IMR-90 (cell line): ENCODE measurements around the gene DICER1. TPM values are rescaled to one million over a fixed set of nuclear protein-coding genes. Genes with fewer than 3 reads are reported as not detected.

Experiments used
- ATAC-seq: fragments of 200-7000 bp; cut with Tn5 transposase; 2 replicates; pipeline ENCODE4 v1.9.1; 2020; ENCODE audit warnings: low read depth, mild to moderate bottlenecking, moderate library complexity
- BruUV-seq: library from RNA; stranded (reverse); fragments of 400-500 nt; replicated peaks from 2 replicates; lab custom pipeline; 2021; lab: Mats Ljungman, UMichigan
- CTCF ChIA-PET: fragments of 300-600 bp; formaldehyde crosslinking; extraction: SDS; loops from one replicate; lab custom pipeline; 2021; ENCODE audit warnings: antibody characterized with exemption; lab: Yijun Ruan, JAX
- POLR2A ChIA-PET: fragments of 300-600 bp; sonication (Branson Sonifier 250); formaldehyde crosslinking; loops from one replicate; lab custom pipeline; 2022; ENCODE audit warnings: antibody characterized with exemption; ENCODE audit not compliant: unreplicated experiment; lab: Charles Lee
- DNase-seq: peaks from one replicate; pipeline ENCODE4 v3.0.0; 2013
- H2AFZ ChIP-seq: replicated peaks from 2 replicates; pipeline ENCODE3; 2013; ENCODE audit warnings: low read length, mild to moderate bottlenecking; ENCODE audit not compliant: poor library complexity
- H2AK5ac ChIP-seq: 2 replicates; pipeline ENCODE4 v1.6.1; 2013; ENCODE audit warnings: low read depth, low read length, inconsistent platforms
- H2AK9ac ChIP-seq: replicated peaks from 2 replicates; pipeline ENCODE3; 2013; ENCODE audit warnings: mild to moderate bottlenecking, low read depth, low read length, moderate library complexity; ENCODE audit not compliant: poor library complexity
- H2BK120ac ChIP-seq: 2 replicates; pipeline ENCODE4 v1.6.1; 2013; ENCODE audit warnings: low read depth, low read length, inconsistent platforms
- H2BK15ac ChIP-seq: 3 replicates; pipeline ENCODE4 v1.6.1; 2013; ENCODE audit warnings: low read depth, low read length, inconsistent platforms
- H2BK20ac ChIP-seq: 2 replicates; pipeline ENCODE4 v1.6.1; 2013; ENCODE audit warnings: low read depth, mild to moderate bottlenecking, inconsistent platforms, low read length, moderate library complexity
- H2BK5ac ChIP-seq: 2 replicates; pipeline ENCODE4 v1.6.1; 2013; ENCODE audit warnings: mild to moderate bottlenecking, low read depth, low read length, inconsistent platforms; ENCODE audit not compliant: poor library complexity, severe bottlenecking
- H3K14ac ChIP-seq: replicated peaks from 2 replicates; pipeline ENCODE4 v1.6.1; 2013; ENCODE audit warnings: low read depth, low read length, inconsistent platforms
- H3K18ac ChIP-seq: 2 replicates; pipeline ENCODE4 v1.6.1; 2013; ENCODE audit warnings: low read depth, low read length, control low read depth
- H3K23ac ChIP-seq: 2 replicates; pipeline ENCODE4 v1.6.1; 2013; ENCODE audit warnings: low read depth, low read length, inconsistent platforms
- H3K27ac ChIP-seq: 2 replicates; pipeline ENCODE4 v1.5.1; 2013; ENCODE audit warnings: mild to moderate bottlenecking, control low read depth, low read length; ENCODE audit not compliant: insufficient read depth
- H3K27me3 ChIP-seq: 2 replicates; pipeline ENCODE4 v1.6.1; 2013; ENCODE audit warnings: low read length; ENCODE audit not compliant: control insufficient read depth, insufficient read depth
- H3K36me3 ChIP-seq: 2 replicates; pipeline ENCODE4 v1.6.1; 2013; ENCODE audit warnings: low read length, mixed read lengths; ENCODE audit not compliant: control insufficient read depth, insufficient read depth
- H3K4ac ChIP-seq: 2 replicates; pipeline ENCODE4 v1.6.1; 2013; ENCODE audit warnings: low read depth, low read length, inconsistent platforms
- H3K4me1 ChIP-seq: 2 replicates; pipeline ENCODE4 v1.6.1; 2013; ENCODE audit warnings: low read length, mixed read lengths; ENCODE audit not compliant: control insufficient read depth, insufficient read depth
- H3K4me2 ChIP-seq: 2 replicates; pipeline ENCODE4 v1.6.1; 2013; ENCODE audit warnings: low read depth, mild to moderate bottlenecking, control low read depth, low read length, moderate library complexity
- H3K4me3 ChIP-seq: 2 replicates; pipeline ENCODE4 v1.5.1; 2013; ENCODE audit warnings: low read depth, mild to moderate bottlenecking, control low read depth, low read length, moderate library complexity; ENCODE audit not compliant: insufficient read depth
- H3K56ac ChIP-seq: 2 replicates; pipeline ENCODE4 v1.6.1; 2013; ENCODE audit warnings: low read length, inconsistent platforms; ENCODE audit not compliant: insufficient read depth; ENCODE audit errors: extremely low read depth
- H3K79me1 ChIP-seq, 2 experiments: 2 replicates each; pipeline ENCODE4 v1.6.1; 2013; ENCODE audit warnings: low read length in 2 of 2, inconsistent platforms in 1 of 2, low read depth in 1 of 2
- H3K9ac ChIP-seq: 2 replicates; pipeline ENCODE4 v1.6.1; 2013; ENCODE audit warnings: low read depth, low read length, control low read depth
- H3K9me1 ChIP-seq: 2 replicates; pipeline ENCODE4 v1.6.1; 2013; ENCODE audit warnings: low read length, inconsistent platforms; ENCODE audit not compliant: insufficient read depth
- H3K9me3 ChIP-seq: 2 replicates; pipeline ENCODE4 v1.6.1; 2013; ENCODE audit warnings: low read length; ENCODE audit not compliant: control insufficient read depth, insufficient read depth
- H4K20me1 ChIP-seq: 2 replicates; pipeline ENCODE4 v1.6.1; 2013; ENCODE audit warnings: low read length, inconsistent platforms; ENCODE audit not compliant: insufficient read depth
- H4K5ac ChIP-seq: 2 replicates; pipeline ENCODE4 v1.6.1; 2013; ENCODE audit warnings: mild to moderate bottlenecking, low read depth, low read length, control low read depth
- H4K8ac ChIP-seq, 2 experiments: 2 replicates each; pipeline ENCODE4 v1.6.1; 2013; ENCODE audit warnings: low read depth in 2 of 2, low read length in 2 of 2, control low read depth in 1 of 2, inconsistent platforms in 1 of 2
- H4K91ac ChIP-seq: 2 replicates; pipeline ENCODE4 v1.6.1; 2013; ENCODE audit warnings: low read depth, low read length, inconsistent platforms; ENCODE audit not compliant: insufficient read depth
- BHLHE40 ChIP-seq: fragments of 150-350 bp; IDR thresholded peaks from 2 replicates; pipeline ENCODE4 v1.6.1; 2016; ENCODE audit warnings: mild to moderate bottlenecking, low read depth, low read length
- CEBPB ChIP-seq: IDR thresholded peaks from 2 replicates; pipeline ENCODE4 v1.6.1; 2012; ENCODE audit warnings: low read depth, low read length, improper control_type of control experiment
- FOS ChIP-seq: fragments of 150-350 bp; IDR thresholded peaks from 2 replicates; pipeline ENCODE4 v1.6.1; 2016; ENCODE audit warnings: low read depth, low read length
- MAFK ChIP-seq: IDR thresholded peaks from 2 replicates; pipeline ENCODE4 v1.6.1; 2012; ENCODE audit warnings: low read depth, low read length, improper control_type of control experiment
- MAZ ChIP-seq: IDR thresholded peaks from 2 replicates; pipeline ENCODE4 v1.6.1; 2012; ENCODE audit warnings: low read depth, mild to moderate bottlenecking, low read length, improper control_type of control experiment, moderate library complexity, borderline replicate concordance
- NFE2L2 ChIP-seq: fragments of 150-350 bp; IDR thresholded peaks from 2 replicates; pipeline ENCODE4 v1.6.1; 2016; ENCODE audit warnings: low read depth, mild to moderate bottlenecking, low read length
- RAD21 ChIP-seq: IDR thresholded peaks from 2 replicates; pipeline ENCODE4 v1.6.1; 2012; ENCODE audit warnings: low read length, improper control_type of control experiment
- RFX5 ChIP-seq: IDR thresholded peaks from 2 replicates; pipeline ENCODE4 v1.8.0; 2012; ENCODE audit warnings: low read depth, mild to moderate bottlenecking, low read length, moderate library complexity
- SMC3 ChIP-seq: fragments of 150-350 bp; IDR thresholded peaks from 2 replicates; pipeline ENCODE4 v1.6.1; 2016; ENCODE audit warnings: low read depth, mild to moderate bottlenecking, antibody characterized with exemption, low read length, moderate library complexity
- WGBS, 2 experiments: methylation state at CpG; one replicate each; pipeline versions ENCODE4 v1.1.5 to v1.1.7; 2013; ENCODE audit warnings: missing lambda C conversion rate in 2 of 2; ENCODE audit not compliant: insufficient read length in 1 of 2; ENCODE audit errors: extremely low coverage in 2 of 2; 5-methylcytosine and 5-hydroxymethylcytosine counted together
- dilution Hi-C: fragments of 300-500 bp; cut with HindIII; formaldehyde crosslinking; loops from one replicate; pipeline ENCODE4 v1.14.3; 2018; ENCODE audit warnings: low sequenced_read_pairs; ENCODE audit not compliant: unreplicated experiment
- in situ Hi-C: fragments of 300-500 bp; cut with MboI; formaldehyde crosslinking; loops from 3 replicates; pipeline ENCODE4 v1.14.3; 2019; ENCODE audit warnings: low sequenced_read_pairs, inconsistent platforms, mixed read lengths
- intact Hi-C: fragments of 100-400 bp; cut with micrococcal nuclease; formaldehyde crosslinking; loops from 2 replicates; pipeline ENCODE4 v1.10.0; 2022
- polyA plus RNA-seq, 3 experiments: library from polyadenylated mRNA; depleted of rRNA; stranded (reverse); fragments of >200 nt; gene quantifications; 2 replicates each; pipeline ENCODE4 v1.2.3, GENCODE V29; 2012; ENCODE audit warnings: low replicate concordance in 1 of 3
- total RNA-seq: library from RNA; depleted of rRNA; stranded (reverse); fragments of >200 nt; gene quantifications from 2 replicates; pipeline ENCODE4 v1.2.3, GENCODE V29; 2012
- TF ChIP-seq, protein P1 (sequence below): conservative IDR thresholded peaks from 2 replicates; pipeline ENCODE4 v1.5.1; 2012; ENCODE audit warnings: mild to moderate bottlenecking, low read depth, low read length, improper control_type of control experiment
- TF ChIP-seq, protein P2 (sequence below): fragments of 150-350 bp; IDR thresholded peaks from 2 replicates; pipeline ENCODE4 v1.6.1; 2016; ENCODE audit warnings: low read depth, mild to moderate bottlenecking, low read length, moderate library complexity, borderline replicate concordance

The DICER1 gene
- total and polyA plus RNA-seq, 2 of the 4 experiments (the other 2 are of a cell fraction), result 9.7 to 49.5 TPM

DNA sequence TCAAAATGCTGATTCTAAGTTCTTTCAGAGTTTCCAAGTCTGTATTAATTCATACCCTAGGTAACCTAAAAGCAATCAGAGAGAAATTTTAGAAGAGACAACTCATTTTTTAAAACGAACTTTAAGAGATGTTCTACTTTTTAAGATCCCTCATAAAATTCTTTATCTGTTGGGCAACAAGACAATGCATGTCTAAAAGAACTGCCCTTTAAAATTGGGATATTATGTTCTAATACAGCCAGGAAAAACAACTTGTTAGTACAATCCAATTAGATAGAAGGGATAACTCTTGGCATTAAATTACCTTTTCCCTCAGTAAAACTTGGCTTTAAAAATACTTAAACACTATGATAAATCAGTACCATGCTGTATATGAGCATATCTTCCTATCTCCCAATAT lies 15.6 kb downstream of the DICER1 start:
- Histone ChIP-seq H2AK9ac (no peak overlapping the region), H2BK20ac (no peak overlapping the region), H3K9ac (no peak overlapping the region), H3K9me3 (no peaks in the 10 kb centered on the region; the same call in 1 of the 2 replicates), H3K4me1 (peaks cover 2% of the 10 kb centered on the region; the same call in 1 of the 2 replicates), H3K79me1 (peaks cover 13 to 51% of the 10 kb centered on the region in 2 experiments), H4K5ac (no peak overlapping the region), H3K18ac (no peak overlapping the region), H4K20me1 (peaks cover 16% of the 10 kb centered on the region), H3K23ac (no peak overlapping the region), H3K27me3 (no peaks in the 10 kb centered on the region), H2BK120ac (no peak overlapping the region), H3K56ac (no peak overlapping the region), H3K36me3 (no peaks in the 10 kb centered on the region), H3K14ac (no peak overlapping the region), H3K4me2 (no peak overlapping the region), H4K91ac (no peak overlapping the region), H2AFZ (no peak overlapping the region), H2BK15ac (no peak overlapping the region), H3K4me3 (no peak overlapping the region), H3K4ac (no peak overlapping the region), H3K9me1 (no peaks in the 10 kb centered on the region; the same call in 1 of the 2 replicates), H2AK5ac (no peak overlapping the region), H2BK5ac (peak overlapping the region; percentile 77), H4K8ac (no peak overlapping the region), H3K27ac (no peak overlapping the region)
- BruUV-seq, result no TSS peak
- dilution Hi-C loops, result no loop called here
- in situ Hi-C loops, result loop anchor here (25.0 kb wide), 1 partner anchor 371 kb away; the partner anchor contains the start of gene SYNE3
- POLR2A ChIA-PET, result no interaction called here
- DNase-seq, result no peak
- CTCF ChIA-PET, result no interaction called here
- ATAC-seq, result no peak
- no CpG with 5 or more reads among the region's 1 CpG for WGBS, 2 experiments
- TF ChIP-seq, protein P1, sequence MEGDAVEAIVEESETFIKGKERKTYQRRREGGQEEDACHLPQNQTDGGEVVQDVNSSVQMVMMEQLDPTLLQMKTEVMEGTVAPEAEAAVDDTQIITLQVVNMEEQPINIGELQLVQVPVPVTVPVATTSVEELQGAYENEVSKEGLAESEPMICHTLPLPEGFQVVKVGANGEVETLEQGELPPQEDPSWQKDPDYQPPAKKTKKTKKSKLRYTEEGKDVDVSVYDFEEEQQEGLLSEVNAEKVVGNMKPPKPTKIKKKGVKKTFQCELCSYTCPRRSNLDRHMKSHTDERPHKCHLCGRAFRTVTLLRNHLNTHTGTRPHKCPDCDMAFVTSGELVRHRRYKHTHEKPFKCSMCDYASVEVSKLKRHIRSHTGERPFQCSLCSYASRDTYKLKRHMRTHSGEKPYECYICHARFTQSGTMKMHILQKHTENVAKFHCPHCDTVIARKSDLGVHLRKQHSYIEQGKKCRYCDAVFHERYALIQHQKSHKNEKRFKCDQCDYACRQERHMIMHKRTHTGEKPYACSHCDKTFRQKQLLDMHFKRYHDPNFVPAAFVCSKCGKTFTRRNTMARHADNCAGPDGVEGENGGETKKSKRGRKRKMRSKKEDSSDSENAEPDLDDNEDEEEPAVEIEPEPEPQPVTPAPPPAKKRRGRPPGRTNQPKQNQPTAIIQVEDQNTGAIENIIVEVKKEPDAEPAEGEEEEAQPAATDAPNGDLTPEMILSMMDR, result no peak
- TF ChIP-seq, protein P2, sequence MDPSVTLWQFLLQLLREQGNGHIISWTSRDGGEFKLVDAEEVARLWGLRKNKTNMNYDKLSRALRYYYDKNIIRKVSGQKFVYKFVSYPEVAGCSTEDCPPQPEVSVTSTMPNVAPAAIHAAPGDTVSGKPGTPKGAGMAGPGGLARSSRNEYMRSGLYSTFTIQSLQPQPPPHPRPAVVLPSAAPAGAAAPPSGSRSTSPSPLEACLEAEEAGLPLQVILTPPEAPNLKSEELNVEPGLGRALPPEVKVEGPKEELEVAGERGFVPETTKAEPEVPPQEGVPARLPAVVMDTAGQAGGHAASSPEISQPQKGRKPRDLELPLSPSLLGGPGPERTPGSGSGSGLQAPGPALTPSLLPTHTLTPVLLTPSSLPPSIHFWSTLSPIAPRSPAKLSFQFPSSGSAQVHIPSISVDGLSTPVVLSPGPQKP, result no peak
- TF ChIP-seq RAD21 (no peak), NFE2L2 (no peak), FOS (no peak), MAZ (no peak), SMC3 (no peak), MAFK (no peak), BHLHE40 (no peak), CEBPB (no peak), RFX5 (no peak)
- intact Hi-C loops, result no loop called here
